H9 (cell line): Measurements from ENCODE around the gene TGFA. TPM values are rescaled to one million over a fixed set of nuclear protein-coding genes. Genes with fewer than 3 reads are reported as not detected.

Experiments
- DNase-seq: peaks from one replicate; pipeline ENCODE4 v3.0.0-alpha.2; 2017
- H2AFZ ChIP-seq: one replicate; pipeline ENCODE4 v1.6.1; 2013; ENCODE audit warnings: mild to moderate bottlenecking, low read length, control low read depth, moderate library complexity
- H2AK5ac ChIP-seq: 2 replicates; pipeline ENCODE4 v1.6.1; 2013; ENCODE audit warnings: low read length, control low read depth, mixed read lengths; ENCODE audit not compliant: insufficient read length
- H2BK120ac ChIP-seq: one replicate; pipeline ENCODE4 v1.6.1; 2013; ENCODE audit warnings: low read depth, mild to moderate bottlenecking, low read length, control low read depth, inconsistent platforms; ENCODE audit not compliant: poor library complexity, severe bottlenecking
- H2BK12ac ChIP-seq: 2 replicates; pipeline ENCODE4 v1.6.1; 2013; ENCODE audit warnings: low read length, control low read depth, mixed read lengths, low read depth; ENCODE audit not compliant: insufficient read length
- H2BK15ac ChIP-seq: 2 replicates; pipeline ENCODE4 v1.6.1; 2013; ENCODE audit warnings: low read depth, low read length, control low read depth
- H2BK20ac ChIP-seq: one replicate; pipeline ENCODE4 v1.6.1; 2013; ENCODE audit warnings: low read depth, mild to moderate bottlenecking, low read length, control low read depth, inconsistent platforms; ENCODE audit not compliant: poor library complexity, severe bottlenecking
- H2BK5ac ChIP-seq: 2 replicates; pipeline ENCODE4 v1.6.1; 2013; ENCODE audit warnings: low read length, control low read depth, mixed read lengths; ENCODE audit not compliant: insufficient read length
- H3K14ac ChIP-seq: 2 replicates; pipeline ENCODE4 v1.6.1; 2013; ENCODE audit warnings: low read length, control low read depth; ENCODE audit not compliant: insufficient read depth
- H3K18ac ChIP-seq: 2 replicates; pipeline ENCODE4 v1.6.1; 2013; ENCODE audit warnings: low read depth, mild to moderate bottlenecking, mixed read lengths, low read length, control low read depth; ENCODE audit not compliant: insufficient read length
- H3K23ac ChIP-seq: 2 replicates; pipeline ENCODE4 v1.6.1; 2013; ENCODE audit warnings: low read length, control low read depth, mixed read lengths, low read depth; ENCODE audit not compliant: insufficient read length
- H3K23me2 ChIP-seq: 2 replicates; pipeline ENCODE4 v1.6.1; 2013; ENCODE audit warnings: low read depth, mild to moderate bottlenecking, mixed read lengths, low read length, control low read depth; ENCODE audit not compliant: insufficient read length, poor library complexity, severe bottlenecking
- H3K27ac ChIP-seq: 2 replicates; pipeline ENCODE4 v1.5.1; 2013; ENCODE audit warnings: low read length, control low read depth, mixed read lengths, low read depth; ENCODE audit not compliant: insufficient read length
- H3K27me3 ChIP-seq: 2 replicates; pipeline ENCODE4 v1.6.1; 2013; ENCODE audit warnings: low read length, control low read depth, inconsistent platforms; ENCODE audit not compliant: insufficient read depth
- H3K4ac ChIP-seq: 2 replicates; pipeline ENCODE4 v1.6.1; 2013; ENCODE audit warnings: low read depth, mild to moderate bottlenecking, control low read depth, inconsistent platforms, low read length, moderate library complexity
- H3K4me1 ChIP-seq: 2 replicates; pipeline ENCODE4 v1.6.1; 2013; ENCODE audit warnings: low read length, control low read depth, inconsistent platforms; ENCODE audit not compliant: insufficient read depth
- H3K4me2 ChIP-seq: 2 replicates; pipeline ENCODE4 v1.6.1; 2013; ENCODE audit warnings: low read length, control low read depth, mixed read lengths; ENCODE audit not compliant: insufficient read length, insufficient read depth
- H3K56ac ChIP-seq: 2 replicates; pipeline ENCODE4 v1.6.1; 2013; ENCODE audit warnings: low read depth, mild to moderate bottlenecking, mixed read lengths, low read length, control low read depth; ENCODE audit not compliant: insufficient read length
- H3K79me1 ChIP-seq: 2 replicates; pipeline ENCODE4 v1.6.1; 2013; ENCODE audit warnings: low read depth, mild to moderate bottlenecking, moderate library complexity, low read length, control low read depth, inconsistent platforms; ENCODE audit not compliant: insufficient read depth, poor library complexity, severe bottlenecking
- H3K79me2 ChIP-seq: 2 replicates; pipeline ENCODE4 v1.6.1; 2013; ENCODE audit warnings: low read length, control low read depth, inconsistent platforms; ENCODE audit not compliant: insufficient read depth
- H3K9ac ChIP-seq: 2 replicates; pipeline ENCODE4 v1.6.1; 2013; ENCODE audit warnings: low read length, control low read depth, mixed read lengths; ENCODE audit not compliant: insufficient read length; ENCODE audit errors: extremely low read depth
- H3K9me3 ChIP-seq: one replicate; pipeline ENCODE4 v1.6.1; 2013; ENCODE audit warnings: low read depth, low read length, inconsistent platforms; ENCODE audit not compliant: control insufficient read depth
- H3T11ph ChIP-seq: one replicate; pipeline ENCODE4 v1.6.1; 2013; ENCODE audit warnings: mild to moderate bottlenecking, low read length, control low read depth, inconsistent platforms
- H4K20me1 ChIP-seq: one replicate; pipeline ENCODE4 v1.6.1; 2013; ENCODE audit not compliant: control insufficient read depth, insufficient read length, insufficient read depth
- H4K5ac ChIP-seq: 2 replicates; pipeline ENCODE4 v1.6.1; 2013; ENCODE audit warnings: low read depth, mild to moderate bottlenecking, mixed read lengths, low read length, control low read depth; ENCODE audit not compliant: insufficient read length
- H4K8ac ChIP-seq: replicated peaks from 2 replicates; pipeline ENCODE4 v1.6.1; 2013; ENCODE audit warnings: low read length, control low read depth, mixed read lengths, low read depth; ENCODE audit not compliant: insufficient read length
- H4K91ac ChIP-seq: 2 replicates; pipeline ENCODE4 v1.6.1; 2013; ENCODE audit warnings: low read depth, mild to moderate bottlenecking, moderate library complexity, mixed read lengths, low read length, control low read depth; ENCODE audit not compliant: insufficient read length
- H3K27ac Mint-ChIP-seq, 3 experiments: 2 replicates in 2 of 3; 3 replicates in 1 of 3; pipeline ENCODE4 v1.8.0; 2020 to 2021; ENCODE audit warnings: mixed read lengths in 3 of 3, mild to moderate bottlenecking in 1 of 3, moderate library complexity in 1 of 3
- H3K27me3 Mint-ChIP-seq: 2 replicates; pipeline ENCODE4 v1.8.0; 2021; ENCODE audit warnings: low read depth, mild to moderate bottlenecking, moderate library complexity, mixed read lengths
- H3K36me3 Mint-ChIP-seq, 3 experiments: 2 replicates in 2 of 3; 3 replicates in 1 of 3; pipeline ENCODE4 v1.8.0; 2020 to 2021; ENCODE audit warnings: low read depth in 3 of 3, mixed read lengths in 3 of 3; ENCODE audit not compliant: insufficient read depth in 1 of 3
- H3K4me1 Mint-ChIP-seq, 2 experiments: 2 replicates each; pipeline ENCODE4 v1.8.0; 2020; ENCODE audit warnings: mixed read lengths in 2 of 2
- H3K4me3 Mint-ChIP-seq, 2 experiments: 2 replicates in 1 of 2; 3 replicates in 1 of 2; pipeline ENCODE4 v1.8.0; 2020 to 2021; ENCODE audit warnings: mild to moderate bottlenecking in 2 of 2, mixed read lengths in 2 of 2, moderate library complexity in 1 of 2
- H3K9me3 Mint-ChIP-seq, 2 experiments: 2 replicates in 1 of 2; 3 replicates in 1 of 2; pipeline ENCODE4 v1.8.0; 2020; ENCODE audit warnings: mild to moderate bottlenecking in 2 of 2, mixed read lengths in 2 of 2, moderate library complexity in 1 of 2
- CTCF ChIP-seq: fragments of 200-600 bp; sonication (generic); conservative IDR thresholded peaks from 3 replicates; pipeline ENCODE4 v1.8.0; 2021; ENCODE audit warnings: antibody characterized with exemption, mild to moderate bottlenecking
- WGBS: extraction: QIAGEN DNeasy Blood & Tissue Kit; methylation state at CpG from one replicate; pipeline ENCODE4 v1.1.7; 2013; ENCODE audit warnings: missing lambda C conversion rate, low lambda C conversion rate, mixed read lengths; ENCODE audit not compliant: insufficient read length; ENCODE audit errors: extremely low coverage; 5-methylcytosine and 5-hydroxymethylcytosine counted together
- total RNA-seq: library from RNA; stranded (reverse); gene quantifications from 2 replicates; pipeline ENCODE4 v1.2.1, GENCODE V29; 2021

Gene TGFA
- total RNA-seq, 1 experiment from 2014 or later: 3.3 TPM

- Histone ChIP-seq H3K23ac (no peak overlapping the region), H4K8ac (no peak overlapping the region), H4K5ac (no peak overlapping the region), H2BK15ac (no peak overlapping the region), H2AK5ac (no peak overlapping the region), H2AFZ (no peak overlapping the region), H2BK20ac (no peak overlapping the region), H3K9me3 (no peaks in the 10 kb centered on the region), H4K20me1 (no peaks in the 10 kb centered on the region), H2BK12ac (no peak overlapping the region), H3K56ac (no peak overlapping the region), H3K14ac (no peak overlapping the region), H3K4ac (no peak overlapping the region), H3K18ac (no peak overlapping the region), H3K4me1 (no peaks in the 10 kb centered on the region), H3K27me3 (no peaks in the 10 kb centered on the region; the same call in 1 of the 2 replicates), H3K4me2 (no peak overlapping the region), H2BK120ac (no peak overlapping the region), H3T11ph (no peak overlapping the region), H3K79me2 (no peaks in the 10 kb centered on the region), H4K91ac (no peak overlapping the region), H3K27ac (no peak overlapping the region), H3K23me2 (no peaks in the 10 kb centered on the region), H3K9ac (no peak overlapping the region), H3K79me1 (no peaks in the 10 kb centered on the region), H2BK5ac (no peak overlapping the region)
- H3K4me3 Mint-ChIP-seq: no peak overlapping the region
- peaks cover 15% of the 10 kb centered on the region for H3K27me3 Mint-ChIP-seq
- no CpG with 5 or more reads among the region's 2 CpGs for WGBS
- H3K4me1 Mint-ChIP-seq: peaks cover 4 to 10% of the 10 kb centered on the region in 2 experiments
- no peak overlapping the region for H3K27ac Mint-ChIP-seq
- no peak for TF ChIP-seq CTCF
- no peaks in the 10 kb centered on the region; a peak in 1 of 5 replicates for H3K9me3 Mint-ChIP-seq
- DNase-seq: no peak
- no peaks in the 10 kb centered on the region for H3K36me3 Mint-ChIP-seq
Measured at GRCh38 chr2:70574109-70574508, 20.5 kb upstream of the TGFA start.
